GM21360 (cell line): Measurements from ENCODE around the gene ARHGAP19.
"Not testable (repeated sequence)": the region's sequence is repeated elsewhere in the genome, so short reads cannot be mapped to it uniquely, and the experiment has no call there.

Source experiments
- ATAC-seq: cut with Tn5 transposase; IDR thresholded peaks from one replicate; pipeline ENCODE4 v1.9.1; 2021; ENCODE audit warnings: mild to moderate bottlenecking, moderate library complexity; ENCODE audit not compliant: unreplicated experiment

Gene ARHGAP19

DNA sequence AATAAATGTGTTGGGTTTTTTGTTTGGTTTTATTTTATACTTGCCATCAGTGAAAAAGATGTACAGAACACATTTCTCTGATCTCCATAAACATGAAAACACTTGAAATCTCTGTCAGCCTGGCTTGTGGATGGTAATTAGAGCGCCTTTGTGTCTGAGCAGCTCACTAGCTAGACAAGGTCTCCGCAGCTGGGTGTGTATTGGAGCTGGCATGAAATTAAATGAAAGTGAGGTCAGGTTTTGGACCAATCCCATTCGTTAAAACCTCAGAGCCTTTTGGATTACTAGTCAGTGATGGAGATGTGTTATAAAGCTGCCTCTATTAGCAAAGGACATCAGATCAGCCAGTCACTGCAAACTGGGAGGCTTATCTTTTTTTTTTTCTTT, 29.4 kb upstream of the ARHGAP19 start:
- ATAC-seq, result no peak

- ATAC-seq, result no peak
Observed at GRCh38 chr10:97321032-97321803, 28.8 kb upstream of the ARHGAP19 start.

DNA sequence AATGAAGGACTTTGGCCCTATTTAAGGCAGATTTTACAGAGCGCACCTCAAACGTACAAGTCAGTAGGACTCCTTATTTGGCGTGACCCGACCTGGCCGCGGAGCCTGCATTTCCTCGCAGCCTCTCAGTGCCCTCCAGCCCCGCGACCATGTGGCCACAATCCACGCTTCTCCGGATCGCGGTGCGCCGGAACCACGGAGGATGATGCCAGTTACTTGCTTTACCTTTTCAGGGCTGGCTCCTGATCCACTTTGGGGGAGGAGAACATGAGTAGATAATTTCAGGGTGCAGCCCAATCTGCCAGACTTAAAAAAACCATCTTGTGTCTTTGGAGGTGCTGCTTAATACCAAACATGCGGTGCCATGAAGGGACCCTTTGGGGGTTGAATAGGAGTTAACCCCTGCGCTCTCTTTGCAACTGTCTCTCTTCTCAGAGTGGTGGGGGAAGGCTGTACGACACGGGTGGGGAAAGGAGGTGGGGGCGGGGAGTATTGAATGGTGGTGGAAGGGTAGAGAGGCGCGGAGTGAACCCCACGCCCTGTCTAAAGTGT, 28.1 kb upstream of the ARHGAP19 start:
- ATAC-seq, result no peak

DNA sequence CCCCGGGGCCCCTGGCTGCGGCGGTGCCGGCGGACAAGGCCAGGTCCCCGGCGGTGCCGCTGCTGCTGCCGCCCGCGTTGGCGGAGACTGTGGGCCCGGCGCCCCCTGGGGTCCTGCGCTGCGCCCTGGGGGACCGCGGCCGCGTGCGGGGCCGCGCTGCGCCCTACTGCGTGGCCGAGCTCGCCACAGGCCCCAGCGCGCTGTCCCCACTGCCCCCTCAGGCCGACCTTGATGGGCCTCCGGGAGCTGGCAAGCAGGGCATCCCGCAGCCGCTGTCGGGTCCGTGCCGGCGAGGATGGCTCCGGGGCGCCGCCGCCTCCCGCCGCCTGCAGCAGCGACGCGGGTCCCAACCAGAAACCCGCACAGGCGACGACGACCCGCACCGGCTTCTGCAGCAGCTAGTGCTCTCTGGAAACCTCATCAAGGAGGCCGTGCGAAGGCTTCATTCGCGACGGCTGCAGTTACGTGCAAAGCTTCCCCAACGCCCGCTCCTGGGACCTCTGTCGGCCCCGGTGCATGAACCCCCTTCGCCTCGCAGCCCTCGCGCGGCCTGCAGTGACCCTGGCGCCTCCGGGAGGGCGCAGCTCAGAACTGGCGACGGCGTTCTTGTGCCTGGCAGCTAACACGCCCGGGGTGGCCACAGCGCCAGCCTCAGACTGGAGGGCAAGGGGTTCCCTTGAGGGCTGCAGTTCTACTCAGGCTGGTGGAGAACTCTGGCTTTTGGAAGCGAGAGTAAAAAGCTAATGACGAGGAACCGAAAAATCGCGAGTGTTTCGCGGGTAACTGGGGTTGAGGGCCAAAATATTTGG, 27.4 kb upstream of the ARHGAP19 start:
- ATAC-seq, result peak; percentile 30

DNA sequence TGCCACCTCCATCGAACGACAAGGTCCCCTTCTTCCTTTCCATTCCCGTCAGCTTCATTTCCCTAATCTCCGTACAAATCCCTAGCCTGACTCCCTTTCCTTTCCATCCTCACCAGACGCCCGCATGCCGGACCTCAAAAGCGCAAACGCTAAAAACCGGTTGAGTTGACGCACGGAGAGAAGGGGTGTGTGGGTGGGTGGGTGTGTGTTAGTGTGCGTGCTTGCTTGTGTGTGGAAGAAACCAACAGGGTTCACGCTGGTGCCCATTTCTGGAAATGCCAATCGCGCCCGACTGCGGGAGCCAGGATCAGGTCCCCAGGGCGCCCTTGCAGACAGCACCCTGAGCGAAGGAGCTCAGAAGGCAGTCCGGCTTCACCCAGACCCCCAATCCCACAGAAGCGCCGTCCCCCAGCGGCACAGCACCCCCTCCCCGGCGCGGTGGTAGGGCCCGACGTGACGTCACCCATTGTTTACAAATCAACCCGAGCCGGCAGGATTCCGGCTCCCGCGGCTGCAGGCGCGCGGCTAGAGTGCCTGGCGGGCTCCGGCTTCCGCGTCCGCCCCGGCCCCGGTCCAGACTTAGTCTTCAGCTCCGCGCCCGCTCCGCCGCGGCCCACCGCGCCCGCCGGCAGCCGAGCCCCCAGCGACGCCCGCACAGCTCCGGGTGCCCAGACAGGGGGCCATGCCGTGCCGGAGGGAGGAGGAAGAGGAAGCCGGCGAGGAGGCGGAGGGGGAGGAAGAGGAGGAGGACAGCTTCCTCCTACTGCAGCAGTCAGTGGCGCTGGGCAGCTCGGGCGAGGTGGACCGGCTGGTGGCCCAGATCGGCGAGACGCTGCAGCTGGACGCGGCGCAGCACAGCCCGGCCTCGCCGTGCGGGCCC, 26.6 kb upstream of the ARHGAP19 start, which contains the start of gene FRAT1:
TSS of gene FRAT1 (plus strand) at position 500 of the 880 bp plus-strand sequence. CDS start at position 683, 183 bp downstream.
- peak; percentile 76 for ATAC-seq

GRCh38 chr10:97314671-97315070, 22.2 kb upstream of the ARHGAP19 start:
- ATAC-seq, result no peak

- ATAC-seq, result no peak
Observed at GRCh38 chr10:97312897-97313296, 20.5 kb upstream of the ARHGAP19 start.

GRCh38 chr10:97311111-97311626, 18.7 kb upstream of the ARHGAP19 start:
- no peak for ATAC-seq

GRCh38 chr10:97307866-97308780, 15.7 kb upstream of the ARHGAP19 start:
- no peak for ATAC-seq

DNA sequence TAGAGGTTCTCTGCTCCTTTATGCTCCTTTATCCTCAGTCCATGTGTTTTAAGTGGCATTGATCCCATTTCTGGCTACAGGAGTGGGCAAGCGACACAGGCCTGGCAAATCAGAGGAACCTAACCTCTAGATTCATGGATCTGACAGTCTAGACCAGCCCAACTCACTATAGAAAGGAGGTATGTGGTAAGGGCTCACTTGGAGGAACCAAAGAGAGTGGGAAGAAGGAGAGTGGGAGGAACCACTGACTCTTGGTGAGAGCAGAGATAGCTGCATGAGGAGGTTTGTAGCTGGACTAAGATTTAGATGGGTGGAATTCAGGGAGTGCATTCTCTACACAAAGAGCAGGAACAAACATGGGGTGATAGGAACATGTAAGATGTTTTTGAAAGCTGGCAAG, 15.0 kb upstream of the ARHGAP19 start:
- no peak for ATAC-seq

GRCh38 chr10:97302088-97302791, 9.8 kb upstream of the ARHGAP19 start:
- ATAC-seq, result no peak

GRCh38 chr10:97300980-97301379, 8.5 kb upstream of the ARHGAP19 start:
- no peak for ATAC-seq

DNA sequence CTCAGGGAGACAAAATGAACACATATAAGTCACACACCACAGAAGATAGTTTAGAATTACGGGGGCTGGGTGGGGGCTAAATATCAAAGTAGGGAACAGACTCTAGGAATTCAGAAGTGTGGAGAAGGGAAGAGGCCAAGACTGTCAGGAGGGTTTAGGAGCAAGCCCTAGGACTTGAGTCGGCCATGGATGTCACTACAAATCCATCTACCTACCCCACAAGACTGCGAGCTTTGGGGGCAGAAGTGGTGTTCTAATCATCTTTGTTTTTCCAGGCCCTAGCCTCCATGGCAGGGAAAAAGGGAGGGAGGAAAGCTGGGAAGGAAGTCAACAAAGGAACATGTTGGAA, 5.8 kb upstream of the ARHGAP19 start:
- no peak for ATAC-seq

DNA sequence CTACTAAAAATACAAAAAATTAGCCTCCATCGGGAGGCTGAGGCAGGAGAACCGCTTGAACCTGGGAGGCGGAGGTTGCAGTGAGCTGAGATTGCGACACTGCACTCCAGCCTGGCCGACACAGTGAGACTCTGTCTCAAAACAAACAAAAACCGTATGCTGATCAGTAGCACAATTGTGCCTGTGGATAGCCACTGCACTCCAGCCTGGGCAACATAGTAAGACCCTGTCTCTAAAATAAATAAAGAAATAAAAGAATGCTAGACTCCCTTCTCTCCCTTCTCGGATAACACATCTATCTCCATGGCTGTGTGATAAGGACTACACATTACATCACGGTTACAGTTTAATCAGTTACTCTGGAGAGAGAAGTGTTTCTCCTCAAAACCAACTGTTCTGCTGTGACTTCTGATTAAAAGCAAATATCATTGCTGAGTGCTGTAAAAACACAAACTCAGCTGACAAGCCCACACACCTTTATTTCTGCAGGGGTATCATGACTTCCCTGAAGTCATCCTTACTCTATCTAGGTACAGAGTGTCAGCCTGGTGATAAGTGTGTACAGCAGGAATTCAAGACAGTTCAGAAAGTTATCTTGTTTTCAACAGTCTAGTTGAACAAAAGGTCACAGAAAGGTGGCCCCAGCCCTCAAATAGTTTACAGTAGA, 5.3 kb upstream of the ARHGAP19 start:
- ATAC-seq, result no peak

GRCh38 chr10:97292862-97293198, 393 bp upstream of the ARHGAP19 start:
- ATAC-seq, result no peak

DNA sequence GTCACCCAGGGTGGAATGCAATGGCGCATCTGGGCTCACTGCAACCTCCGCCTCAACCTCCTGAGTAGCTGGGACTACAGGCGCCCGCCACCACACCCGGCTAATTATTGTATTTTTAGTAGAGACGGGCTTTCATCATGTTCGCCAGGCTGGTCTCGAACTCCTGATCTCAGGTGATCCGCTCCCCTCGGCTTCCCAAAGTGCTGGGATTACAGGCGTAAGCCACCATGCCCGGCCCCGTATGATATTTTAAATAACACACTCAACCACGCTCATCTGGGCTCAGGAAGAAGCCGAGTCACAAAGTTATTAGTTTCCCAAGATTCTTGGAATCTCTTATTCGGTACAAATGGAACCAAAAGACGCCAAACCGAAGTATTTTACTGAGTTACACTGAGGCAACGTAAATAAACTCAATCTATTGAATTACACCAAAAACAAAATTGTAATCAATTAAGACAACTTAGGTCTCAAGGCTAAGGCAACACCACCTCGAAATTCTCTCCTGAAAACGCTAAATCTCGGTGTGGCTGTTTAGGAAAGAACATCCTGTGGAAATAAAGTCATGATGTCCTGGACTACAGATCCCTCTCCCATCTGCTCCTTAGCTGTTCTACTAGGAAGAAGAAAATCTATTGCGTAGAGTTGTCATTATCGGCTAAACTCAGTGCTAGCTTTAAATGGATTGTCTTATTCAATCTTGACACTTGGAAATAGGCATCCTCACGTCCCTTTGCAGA, 910 bp downstream of the ARHGAP19 start:
- no peak for ATAC-seq

DNA sequence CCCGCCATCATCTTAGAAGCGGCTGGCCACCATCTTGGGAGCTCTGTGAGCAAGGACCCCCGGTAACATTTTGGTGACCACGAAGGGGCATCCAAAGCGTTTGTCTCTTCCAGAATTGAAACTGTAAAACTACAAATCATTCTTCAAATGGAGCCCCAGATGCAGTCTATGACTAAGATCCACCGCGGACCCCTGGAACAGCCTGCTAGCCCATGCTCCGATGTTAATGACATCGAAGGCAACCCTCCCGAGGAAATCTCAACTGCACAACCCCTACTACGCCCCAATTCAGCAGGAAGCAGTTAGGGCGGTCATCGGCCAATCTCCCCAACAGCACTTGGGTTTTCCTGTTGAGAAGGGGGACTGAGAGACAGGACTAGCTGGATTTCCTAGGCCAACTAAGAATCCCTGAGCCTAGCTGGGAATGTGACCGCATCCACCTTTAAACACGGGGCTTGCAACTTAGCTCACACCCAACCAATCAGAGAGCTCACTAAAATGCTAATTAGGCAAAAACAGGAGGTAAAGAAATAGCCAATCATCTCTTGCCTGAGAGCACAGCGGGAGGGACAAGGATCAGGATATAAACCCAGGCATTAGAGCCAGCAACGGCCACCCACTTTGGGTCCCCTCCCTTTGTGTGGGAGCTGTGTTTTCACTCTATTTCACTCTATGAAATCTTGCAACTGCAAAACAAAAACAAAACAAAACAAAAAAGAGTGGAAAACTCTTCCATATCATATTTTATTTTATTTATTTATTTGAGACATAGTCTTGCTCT, 1.7 kb downstream of the ARHGAP19 start:
- ATAC-seq, result not testable (repeated sequence)
